HL-60/S4 (cell line): ENCODE data around the gene AKT1.
"Not testable (repeated sequence)": the region's sequence is repeated elsewhere in the genome, so short reads cannot be mapped to it uniquely, and the experiment has no call there.

Source experiments
- in situ Hi-C: fragments of 300-500 bp; cut with MboI; formaldehyde crosslinking; loops from 2 replicates; pipeline ENCODE4 v1.14.3; 2022; ENCODE audit warnings: low sequenced_read_pairs

AKT1 gene

DNA sequence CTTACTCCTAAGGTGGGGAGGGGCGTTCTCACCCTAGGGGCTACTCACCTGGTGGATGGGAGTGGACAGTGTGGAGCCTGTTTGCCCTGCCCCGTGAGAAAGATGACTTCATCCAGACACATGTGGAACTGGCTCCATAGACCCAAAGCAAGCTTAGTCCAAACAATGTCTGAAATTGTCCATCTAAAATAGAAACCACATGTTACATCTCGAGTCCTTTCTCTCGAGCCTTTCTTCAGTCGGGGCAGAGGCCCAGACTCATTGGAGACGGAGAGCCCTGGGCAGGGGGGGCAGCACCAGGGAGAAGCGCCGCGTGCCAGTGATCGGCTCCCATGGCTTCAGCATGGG lies 38.3 kb downstream of the AKT1 start:
- in situ Hi-C loops: no loop called here

DNA sequence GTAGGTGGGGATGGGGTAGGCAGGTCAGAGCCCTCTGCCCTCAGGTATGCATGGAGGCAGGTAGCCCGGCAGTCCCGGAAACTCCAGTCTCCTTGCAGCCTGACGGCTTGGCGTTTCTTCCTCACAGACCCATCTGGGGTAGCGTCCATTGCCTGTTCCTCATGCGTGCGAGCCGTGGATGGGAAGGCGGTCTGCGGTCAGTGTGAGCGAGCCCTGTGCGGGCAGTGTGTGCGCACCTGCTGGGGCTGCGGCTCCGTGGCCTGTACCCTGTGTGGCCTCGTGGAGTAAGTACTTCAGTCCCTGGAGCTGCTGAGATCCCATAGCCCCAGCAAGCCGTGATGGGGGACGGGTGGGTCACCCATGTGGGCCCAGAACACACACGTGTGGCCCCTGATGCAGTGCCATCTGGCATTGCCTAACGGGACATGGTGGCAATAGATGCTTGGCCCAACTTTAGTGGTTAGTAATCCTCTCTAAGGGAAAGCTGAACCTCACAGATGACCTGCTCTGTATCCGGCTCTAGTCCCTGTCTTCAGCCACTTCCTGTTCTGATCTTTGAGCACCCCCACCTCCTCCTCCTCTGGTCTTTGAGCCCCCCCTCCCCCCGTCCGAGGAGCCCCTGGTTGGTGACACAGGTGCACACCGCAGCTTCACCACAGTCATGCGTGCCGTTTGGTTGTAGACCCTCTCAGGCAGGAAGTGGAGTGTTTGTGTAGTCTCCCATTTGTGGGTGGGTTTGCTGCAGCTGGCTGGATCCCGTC lies 38.9 kb downstream of the AKT1 start:
- in situ Hi-C loops: no loop called here

DNA sequence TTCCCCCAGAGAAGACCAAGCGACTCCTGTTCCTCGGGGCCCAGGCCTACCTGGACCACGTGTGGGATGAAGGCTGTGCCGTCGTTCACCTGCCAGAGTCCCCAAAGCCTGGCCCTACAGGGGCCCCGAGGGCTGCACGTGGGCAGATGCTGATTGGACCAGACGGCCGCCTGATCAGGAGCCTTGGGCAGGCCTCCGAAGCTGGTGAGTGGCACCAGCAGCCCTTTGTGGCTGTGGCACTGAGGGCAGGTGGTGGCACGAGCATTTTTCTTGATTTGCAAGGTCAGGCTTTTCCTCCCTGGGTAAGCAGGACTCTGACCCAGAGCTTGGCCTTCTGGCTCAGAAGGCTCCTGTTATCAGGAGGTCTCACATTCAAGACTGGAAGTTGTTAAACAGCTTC lies 39.9 kb downstream of the AKT1 start:
- in situ Hi-C loops: no loop called here

DNA sequence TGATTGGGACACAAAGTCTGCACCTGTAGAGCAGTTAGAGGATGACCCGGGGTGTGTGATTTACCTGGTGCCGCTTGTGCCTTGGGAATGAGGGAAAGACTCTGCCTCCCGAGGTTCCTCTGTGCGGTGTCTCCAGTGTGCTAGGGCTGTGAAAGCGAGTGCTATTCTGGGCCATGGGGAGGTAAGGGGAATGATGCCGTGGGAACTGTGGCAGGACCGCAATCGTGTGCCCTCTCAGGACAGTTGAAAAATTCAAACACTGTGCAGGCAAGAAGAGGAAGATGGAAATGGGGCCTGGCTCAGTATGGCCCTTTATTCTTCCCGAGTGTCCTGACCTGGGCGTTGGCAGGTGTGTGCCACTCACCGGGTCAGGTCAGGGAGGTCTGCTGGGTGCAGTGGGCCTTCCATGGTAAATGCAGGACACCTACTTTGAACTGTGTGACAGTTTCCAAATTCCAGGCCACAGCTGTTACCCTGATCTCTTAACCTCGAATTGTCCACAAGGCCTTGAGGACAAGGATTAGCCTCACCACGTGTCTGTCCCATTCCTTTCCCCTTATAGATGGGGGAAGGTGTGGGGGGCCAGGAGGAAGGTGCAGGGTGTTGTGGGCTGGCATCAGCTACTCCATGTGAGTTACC lies 41.2 kb downstream of the AKT1 start:
- in situ Hi-C loops: no loop called here

DNA sequence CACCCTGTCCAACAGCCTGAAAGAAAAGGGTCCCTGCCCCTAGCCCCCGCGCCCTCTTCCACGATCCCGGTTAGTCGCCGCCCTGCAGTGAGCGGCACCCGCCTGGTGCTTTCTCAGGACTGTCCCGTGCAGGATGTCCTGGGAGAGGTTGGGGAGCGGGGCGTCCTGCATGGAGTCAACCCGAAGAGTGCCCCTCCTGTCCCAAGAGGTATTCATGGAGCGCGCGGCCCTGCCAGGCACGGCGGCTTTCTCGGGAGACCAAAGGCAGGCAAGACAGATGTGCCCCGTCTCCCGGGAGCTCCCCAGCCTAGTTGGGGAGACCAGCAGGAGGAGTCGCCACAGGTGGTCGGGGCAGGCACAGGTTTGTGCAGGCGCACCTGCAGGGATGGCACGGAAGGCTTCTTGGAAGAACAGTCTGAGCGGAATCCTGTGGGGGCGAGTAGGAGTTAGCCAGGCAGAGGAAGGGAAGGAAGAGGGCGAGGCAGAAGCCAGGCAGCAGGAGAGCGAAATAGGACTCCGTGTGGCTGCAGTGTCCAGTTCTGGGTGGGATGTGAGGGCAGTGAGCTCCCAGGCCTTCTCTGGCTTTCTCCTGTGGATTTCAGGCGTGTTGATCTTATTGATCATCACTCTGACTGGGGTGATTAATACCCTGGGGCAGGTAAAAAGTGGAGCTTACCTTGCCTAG lies 41.9 kb downstream of the AKT1 start:
- in situ Hi-C loops: no loop called here

DNA sequence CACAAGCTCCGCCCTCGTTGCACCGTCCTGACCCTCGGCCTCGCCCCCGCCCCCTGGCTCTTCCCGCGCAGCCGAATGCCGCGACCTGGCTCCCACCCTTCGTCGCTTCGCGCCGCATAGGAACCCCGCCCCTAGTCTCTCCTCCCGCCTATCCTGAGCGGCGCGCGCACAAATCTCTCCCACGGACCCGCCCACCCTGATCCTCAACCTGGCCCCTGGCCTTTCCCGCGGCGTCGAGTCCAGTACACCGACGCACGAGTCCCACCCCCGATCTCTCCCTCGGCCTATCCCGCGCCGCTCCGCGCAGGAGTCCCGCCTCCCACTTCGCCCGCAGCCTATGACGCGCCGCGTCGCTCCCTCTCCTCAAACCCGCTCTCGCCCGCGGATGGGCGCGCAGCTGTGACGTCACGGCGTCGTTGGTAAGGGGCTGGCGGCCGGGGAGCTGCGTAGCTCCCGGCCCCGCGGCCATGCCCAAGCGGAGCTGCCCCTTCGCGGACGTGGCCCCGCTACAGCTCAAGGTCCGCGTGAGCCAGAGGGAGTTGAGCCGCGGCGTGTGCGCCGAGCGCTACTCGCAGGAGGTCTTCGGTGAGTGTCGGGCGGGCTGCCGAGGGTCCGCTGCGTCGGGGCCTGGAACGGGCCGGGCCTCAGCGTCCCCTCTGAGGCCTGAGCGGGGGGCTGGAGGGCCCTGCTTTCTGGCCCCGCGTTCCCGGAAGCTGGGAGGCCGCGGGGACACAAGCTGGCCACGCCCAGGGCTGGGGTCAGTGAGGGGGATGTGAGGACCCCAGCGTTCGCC lies 42.6 kb downstream of the AKT1 start, which contains the start of gene SIVA1:
Gene SIVA1 (plus strand): TSS at position 413 of the 793 bp plus-strand sequence. CDS start 55 bp downstream, at position 468.
- in situ Hi-C loops: no loop called here

DNA sequence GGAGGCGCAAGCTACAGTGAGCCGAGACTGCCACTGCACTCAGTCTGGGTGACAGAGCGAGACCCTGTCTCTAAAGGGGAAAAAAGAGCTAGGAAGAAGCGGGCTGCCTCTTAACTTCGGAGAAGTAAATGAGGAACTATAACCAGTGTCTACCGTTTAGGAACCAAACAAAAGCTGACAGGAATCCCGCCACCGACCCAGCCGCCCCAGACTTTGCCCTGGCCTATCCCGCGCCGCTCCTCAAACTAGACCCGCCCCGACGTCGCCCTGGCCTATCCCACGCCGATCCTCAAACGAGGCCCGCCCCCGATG lies 43.2 kb downstream of the AKT1 start:
- in situ Hi-C loops: no loop called here

DNA sequence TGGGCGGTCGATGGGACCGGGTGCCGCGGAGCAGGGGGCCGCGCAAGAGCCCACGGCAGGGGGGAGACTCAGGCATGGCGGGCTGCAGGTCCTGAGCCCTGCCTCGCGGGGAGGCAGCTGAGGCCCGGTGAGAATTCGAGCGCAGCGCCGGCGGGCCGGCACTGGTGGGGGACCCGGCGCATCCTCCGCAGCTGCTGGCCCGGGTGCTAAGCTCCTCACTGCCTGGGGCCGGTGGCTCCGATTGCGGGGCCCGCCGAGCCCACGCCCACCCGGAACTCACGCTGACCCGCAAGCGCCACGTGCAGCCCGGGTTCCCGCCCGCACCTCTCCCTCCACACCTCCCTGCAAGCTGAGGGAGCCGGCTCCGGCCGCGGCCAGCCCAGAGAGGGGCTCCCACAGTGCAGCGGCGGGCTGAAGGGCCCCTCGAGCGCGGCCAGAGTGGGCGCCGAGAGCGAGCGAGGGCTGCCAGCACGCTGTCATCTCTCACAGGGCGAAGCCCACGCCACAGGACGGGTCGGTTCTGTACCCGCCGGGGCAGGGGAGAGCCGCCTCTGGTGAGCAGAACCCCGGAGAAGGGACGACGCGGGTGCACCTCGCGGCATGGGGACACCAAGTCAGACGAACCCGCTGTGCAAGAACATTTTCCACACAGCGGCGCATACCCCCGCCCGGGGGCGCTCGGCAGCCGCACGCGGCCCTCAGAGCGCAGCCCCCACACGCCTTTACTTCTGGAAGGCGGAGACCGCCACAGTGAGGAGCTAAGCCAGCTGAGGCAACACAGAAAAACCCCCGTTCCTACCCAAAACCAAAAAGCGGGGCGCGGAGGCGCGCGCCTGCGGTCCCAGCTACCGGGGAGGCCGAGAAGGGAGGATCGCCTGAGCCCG lies 43.8 kb downstream of the AKT1 start:
- in situ Hi-C loops: no loop called here

DNA sequence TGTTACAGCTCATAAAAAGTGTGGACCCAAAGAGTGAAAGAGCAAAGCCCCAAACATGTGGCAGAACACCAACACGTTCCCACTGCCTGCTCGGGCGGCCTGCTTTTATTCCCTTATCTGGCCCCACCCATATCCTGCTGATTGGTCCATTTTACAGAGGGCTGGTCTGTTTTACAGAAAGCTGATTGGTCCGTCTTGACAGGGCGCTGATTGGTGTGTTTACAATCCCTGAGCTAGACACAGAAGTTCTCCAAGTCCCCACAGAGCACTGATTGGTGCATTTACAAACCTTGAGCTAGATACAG lies 44.8 kb downstream of the AKT1 start:
- in situ Hi-C loops: not testable (repeated sequence)

DNA sequence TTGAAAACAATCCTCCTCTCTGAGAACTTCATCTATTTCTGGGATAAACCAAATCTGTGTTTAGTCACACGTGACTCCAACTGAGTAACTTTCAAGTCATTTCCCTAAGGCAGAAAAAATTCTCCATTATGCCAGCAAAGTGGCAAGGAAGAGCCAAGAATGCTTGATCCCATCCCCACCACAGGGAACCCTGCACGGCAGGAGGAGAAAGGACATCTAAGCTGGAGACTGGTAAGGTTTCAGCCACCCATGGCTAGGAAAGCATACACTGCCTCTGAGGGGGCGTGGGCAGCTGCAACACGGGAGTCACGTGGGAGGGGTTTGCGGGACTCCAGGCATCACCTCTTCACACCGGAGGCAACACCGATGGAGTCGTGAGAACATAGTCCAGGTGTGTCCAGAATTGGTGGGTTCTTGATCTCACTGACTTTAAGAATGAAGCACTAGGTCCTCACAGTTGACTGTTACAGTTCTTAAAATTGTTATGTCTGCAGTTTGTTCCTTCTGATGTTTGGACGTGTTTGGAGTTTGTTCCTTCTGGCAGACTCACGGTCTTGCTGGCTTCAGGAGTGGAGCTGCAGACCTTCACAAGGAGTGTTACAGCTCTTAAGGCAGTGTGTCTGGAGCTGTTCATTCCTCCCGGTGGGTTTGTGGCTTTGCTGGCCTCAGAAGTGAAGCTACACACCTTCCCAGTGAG lies 45.3 kb downstream of the AKT1 start:
- in situ Hi-C loops: no loop called here

DNA sequence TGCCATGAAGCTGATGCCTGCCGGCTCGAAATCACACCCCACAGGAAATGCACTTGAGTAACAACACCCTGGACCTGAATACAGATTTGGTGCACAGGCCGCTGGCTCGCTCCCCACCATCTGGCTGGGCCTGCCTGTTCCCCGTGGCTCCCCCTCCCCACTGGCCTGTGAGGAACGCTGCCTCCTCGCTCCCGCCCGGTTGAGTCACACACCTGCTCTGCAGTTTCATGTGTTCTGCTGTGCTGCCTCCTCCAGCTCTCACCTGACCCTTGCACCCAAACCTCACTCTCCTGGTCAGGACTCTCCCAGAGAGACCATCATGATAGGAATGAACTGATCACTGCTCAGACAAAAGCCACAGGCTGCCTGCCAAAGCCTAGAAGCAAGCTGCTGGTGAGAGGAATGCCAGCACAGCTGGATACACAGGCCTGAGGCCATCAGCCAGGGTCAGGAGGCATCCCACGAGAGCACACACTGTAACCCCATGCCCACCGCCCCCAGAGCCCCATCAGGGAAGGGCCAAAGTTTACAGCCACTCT lies 46.4 kb downstream of the AKT1 start:
- in situ Hi-C loops: no loop called here

DNA sequence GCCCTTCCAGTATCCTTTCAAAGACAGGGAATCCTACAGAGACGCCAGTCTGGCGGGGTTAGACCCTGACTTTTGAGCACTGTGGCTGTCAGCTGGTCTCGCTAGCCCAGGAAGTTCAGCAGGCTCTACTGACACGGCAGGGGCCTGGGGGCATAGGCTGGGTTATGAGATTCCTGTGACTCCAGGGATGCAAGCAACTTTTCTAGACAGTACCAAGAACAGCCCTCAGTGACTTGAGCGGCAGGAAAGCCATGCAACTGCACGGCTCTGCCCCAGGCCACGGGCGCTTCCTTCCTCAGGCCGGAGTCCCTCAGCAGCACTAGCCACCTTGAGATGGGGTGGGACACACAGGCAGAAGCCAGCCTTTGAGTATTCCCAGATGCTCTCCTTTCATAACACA lies 47.7 kb downstream of the AKT1 start:
- in situ Hi-C loops: no loop called here

DNA sequence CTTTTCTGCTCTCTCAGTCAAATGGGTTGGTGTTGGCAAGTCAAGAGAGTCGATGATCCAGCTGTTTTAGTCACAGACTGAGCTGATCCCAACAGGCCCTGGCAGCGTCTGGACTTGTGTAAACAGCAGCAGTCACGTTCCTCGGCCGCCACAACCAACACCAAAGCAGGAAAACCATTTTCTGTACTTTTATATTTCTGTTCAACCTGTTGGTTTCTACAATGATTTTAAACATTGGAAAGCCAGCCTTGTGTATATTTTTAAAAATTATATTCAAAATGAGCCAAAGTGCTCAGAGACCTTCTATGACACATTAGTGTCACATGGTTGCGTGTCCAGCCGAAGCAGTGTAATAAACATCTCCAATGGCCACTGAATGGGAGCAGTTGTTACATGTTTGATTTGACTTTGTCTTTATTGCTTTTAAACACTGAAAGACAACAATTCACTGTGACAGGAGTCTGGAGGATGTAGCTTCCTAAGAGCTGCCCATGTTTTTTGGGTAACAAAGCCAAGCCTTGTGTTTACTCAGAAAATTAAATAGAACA lies 48.5 kb downstream of the AKT1 start:
- in situ Hi-C loops: no loop called here

DNA sequence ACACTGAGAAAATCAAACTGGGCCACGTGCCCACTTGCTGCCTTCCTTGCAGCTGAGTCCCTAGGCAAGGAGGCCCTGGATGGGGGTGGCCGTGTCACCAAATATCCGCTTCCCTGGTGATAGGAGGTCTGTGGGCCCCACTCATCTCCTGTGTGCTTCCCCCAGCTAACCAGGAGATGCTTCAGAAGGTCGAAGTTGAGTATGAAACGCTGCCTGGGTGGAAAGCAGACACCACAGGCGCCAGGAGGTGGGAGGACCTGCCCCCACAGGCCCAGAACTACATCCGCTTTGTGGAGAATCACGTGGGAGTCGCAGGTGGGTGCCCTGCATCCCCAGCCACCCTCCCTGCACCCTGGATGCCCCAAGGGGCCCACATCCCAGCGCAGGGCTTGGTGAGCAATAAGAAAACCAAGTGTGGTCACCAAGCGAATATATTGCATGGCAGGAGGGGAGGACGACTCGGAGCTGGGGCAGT lies 49.4 kb downstream of the AKT1 start:
- in situ Hi-C loops: no loop called here

DNA sequence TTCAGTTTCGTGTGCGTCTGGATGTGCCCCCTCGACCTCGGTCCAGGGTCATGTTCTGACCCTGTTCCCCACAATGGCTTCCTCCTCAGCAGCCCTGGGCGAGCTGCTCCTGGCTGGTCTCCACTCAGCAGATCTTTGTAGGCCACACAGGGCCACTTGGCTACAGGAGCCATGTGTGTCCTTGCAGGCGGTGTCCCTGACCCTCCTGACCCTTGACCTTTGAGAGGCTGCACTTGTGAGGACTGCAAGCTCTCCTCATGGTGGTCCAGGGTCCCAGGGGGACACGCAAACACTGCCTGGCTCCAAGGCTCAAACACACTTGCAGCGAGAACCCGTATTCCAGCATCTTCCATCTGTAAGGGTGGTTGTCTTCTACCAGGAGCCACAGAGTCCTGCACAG lies 50.1 kb downstream of the AKT1 start:
- in situ Hi-C loops: no loop called here

DNA sequence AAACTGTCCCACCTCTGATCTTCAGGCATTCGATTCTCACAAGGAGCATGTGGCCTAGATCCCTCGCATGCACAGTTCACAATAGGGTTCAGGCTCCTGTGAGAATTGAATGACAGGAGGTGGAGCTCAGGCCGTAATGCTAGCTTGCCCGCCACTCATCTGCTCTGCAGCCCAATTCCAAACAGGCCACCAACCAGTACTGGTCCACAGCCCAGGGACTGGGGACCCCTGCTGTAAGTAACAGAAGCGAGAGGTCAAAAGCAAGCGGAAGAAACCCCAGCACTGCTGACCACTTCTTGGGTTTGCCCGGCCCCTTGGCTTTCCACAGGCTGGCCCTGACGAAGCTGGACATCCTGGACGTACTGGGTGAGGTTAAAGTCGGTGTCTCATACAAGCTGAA lies 51.1 kb downstream of the AKT1 start:
- in situ Hi-C loops: no loop called here

DNA sequence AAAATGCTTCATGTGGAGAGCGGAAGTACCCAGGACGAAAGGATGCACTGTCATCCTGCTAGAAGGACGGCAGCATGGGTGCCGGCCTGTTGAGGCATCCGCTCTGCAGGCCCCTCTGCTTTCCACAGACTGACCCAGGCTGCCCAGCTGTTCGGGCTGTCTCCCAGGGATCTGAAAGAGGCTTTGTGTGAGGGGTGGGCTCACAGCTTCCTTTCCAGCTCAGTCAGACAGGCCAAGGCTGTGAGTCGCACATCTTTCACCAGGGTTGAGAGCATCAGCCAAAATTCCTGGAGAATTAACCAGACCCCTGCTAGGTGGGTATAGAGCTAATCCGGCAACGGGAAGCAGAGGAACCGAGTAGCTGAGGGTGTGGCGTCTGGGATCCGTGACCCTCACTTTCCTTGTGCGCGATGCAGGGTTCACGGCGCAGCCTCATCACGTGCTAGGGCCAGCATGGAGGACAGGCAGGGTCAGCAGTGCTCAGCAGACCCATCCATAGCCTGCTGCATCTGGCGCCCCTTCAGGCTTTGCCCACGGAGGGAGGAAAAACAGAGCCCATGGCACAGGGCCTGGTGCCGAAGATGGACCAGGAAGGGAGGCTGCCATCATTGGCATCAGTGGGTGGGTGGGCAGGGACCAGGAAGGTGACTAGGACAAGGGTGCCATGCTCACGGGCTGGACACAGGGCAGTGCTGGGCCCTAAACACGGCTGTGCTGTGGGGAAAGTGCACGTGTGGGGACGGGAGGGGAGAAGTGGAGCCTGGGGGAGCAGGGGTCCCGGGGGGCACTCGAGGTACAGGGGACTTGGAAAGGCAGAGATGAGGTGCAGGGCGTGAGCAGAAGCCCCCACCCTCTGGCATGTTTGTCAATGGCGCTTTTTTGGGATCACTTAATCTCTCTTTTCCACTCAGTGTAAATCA lies 51.8 kb downstream of the AKT1 start:
- in situ Hi-C loops: no loop called here
